Naive B cell (primary cell): Measurements from ENCODE around the gene DAP. TPM values are rescaled to one million over a fixed set of nuclear protein-coding genes. Genes with fewer than 3 reads are reported as not detected.

Source experiments
- polyA plus RNA-seq, 6 donors: library from polyadenylated mRNA; unstranded; fragments of 300-500 nt; fragmentation: Illumina TruSeq; gene quantifications; one replicate each; pipeline ENCODE4 v1.2.3, GENCODE V29; 2021; ENCODE audit warnings: low read depth in 6 of 6

Gene DAP
- polyA plus RNA-seq, 6 donors from 2014 or later, result 48.6 to 90.4 (median 62.8) TPM

Other genes starting within 250 kb of the DAP start
- 1 to 10 TPM; 1.3 to 2.7 (median 1.9) TPM for gene ANKRD33B, start 197.2 kb downstream of the DAP start, polyA plus RNA-seq